Erythroblast (primary cell): ENCODE results near the gene RUNDC1.

ENCODE experiments used
- GATA1 ChIP-seq: IDR thresholded peaks from 2 replicates; pipeline ENCODE4 v1.6.1; 2011; ENCODE audit warnings: low read depth, mild to moderate bottlenecking, control low read depth, low read length, moderate library complexity
- POLR2A ChIP-seq: IDR thresholded peaks from 2 replicates; pipeline ENCODE4 v1.6.1; 2011; ENCODE audit warnings: mild to moderate bottlenecking, low read length

DNA sequence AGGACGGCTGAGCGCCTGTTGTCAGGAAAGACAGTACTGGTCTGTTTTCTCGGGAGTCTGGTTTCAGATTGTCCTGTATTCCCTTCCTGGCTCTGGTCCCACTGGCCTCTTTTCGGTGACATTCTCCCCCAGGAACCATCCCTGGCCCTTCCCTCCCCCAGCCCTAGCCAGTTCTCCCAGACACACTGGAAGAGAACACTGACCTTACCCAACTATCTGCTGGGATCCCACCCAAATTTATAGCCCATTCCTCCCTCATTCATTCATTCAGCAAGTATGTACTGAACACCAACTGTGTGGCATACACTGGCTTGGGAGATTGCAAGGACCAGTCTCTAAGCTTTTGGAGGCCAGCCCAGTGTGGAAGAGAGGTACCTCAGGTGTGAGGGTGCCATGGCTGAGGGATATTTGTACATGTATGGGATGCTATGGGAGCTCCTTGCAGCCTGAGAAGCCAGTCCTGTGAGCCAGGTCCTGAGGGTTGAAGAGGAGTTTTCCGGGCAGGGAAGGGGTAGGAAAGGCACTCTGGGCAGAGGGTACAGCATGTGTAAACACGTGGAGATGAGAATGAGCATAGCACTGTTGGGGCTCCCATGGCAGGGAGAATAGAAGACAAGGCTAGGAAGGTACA, 49.9 kb downstream of the RUNDC1 start:
- TF ChIP-seq POLR2A, result no peak
- TF ChIP-seq GATA1, result no peak
